Measurements from ENCODE around the gene MDH2.
"Not testable (repeated sequence)": the region's sequence is repeated elsewhere in the genome, so short reads cannot be mapped to it uniquely, and the experiment has no call there.

Gene MDH2

GRCh38 chr7:76057813-76058145 is 9.9 kb downstream of the MDH2 start:
- DNase-seq (ENCODE audit: low spot score) = no peak
- no peak for TF ChIP-seq CTCF (IDR thresholded peaks at IDR 0.05; ENCODE audit: extremely low read depth, missing control alignments)

- DNase-seq (ENCODE audit: low spot score) = not testable (repeated sequence)
These were observed 10.8 kb downstream of the MDH2 start for GRCh38 chr7:76058745-76059144.

GRCh38 chr7:76060842-76061241 is 12.9 kb downstream of the MDH2 start:
- no peak for TF ChIP-seq CTCF (IDR thresholded peaks at IDR 0.05; ENCODE audit: extremely low read depth, missing control alignments)
- DNase-seq (ENCODE audit: low spot score) = no peak

- no peak for DNase-seq (ENCODE audit: low spot score)
- TF ChIP-seq CTCF (IDR thresholded peaks at IDR 0.05; ENCODE audit: extremely low read depth, missing control alignments) = no peak
These were observed 14.3 kb downstream of the MDH2 start for GRCh38 chr7:76062254-76062653.

- no peak for TF ChIP-seq CTCF (IDR thresholded peaks at IDR 0.05; ENCODE audit: extremely low read depth, missing control alignments)
- no peak for DNase-seq (ENCODE audit: low spot score)
These were observed 15.2 kb downstream of the MDH2 start for GRCh38 chr7:76063114-76063513.

GRCh38 chr7:76063525-76063924 is 15.6 kb downstream of the MDH2 start:
- no peak for DNase-seq (ENCODE audit: low spot score)
- no peak for TF ChIP-seq CTCF (IDR thresholded peaks at IDR 0.05; ENCODE audit: extremely low read depth, missing control alignments)

GRCh38 chr7:76064208-76064970 is 16.5 kb downstream of the MDH2 start:
- DNase-seq (ENCODE audit: low spot score) = no peak
- TF ChIP-seq CTCF (IDR thresholded peaks at IDR 0.05; ENCODE audit: extremely low read depth, missing control alignments) = no peak

- no peak for TF ChIP-seq CTCF (IDR thresholded peaks at IDR 0.05; ENCODE audit: extremely low read depth, missing control alignments)
- no peak for DNase-seq (ENCODE audit: low spot score)
These were observed 17.2 kb downstream of the MDH2 start for GRCh38 chr7:76065016-76065612.
